GM19455 (cell line): ENCODE measurements around the gene ITGA8.
"Not testable (repeated sequence)": the region's sequence is repeated elsewhere in the genome, so short reads cannot be mapped to it uniquely, and the experiment has no call there.

Source experiments
- ATAC-seq: cut with Tn5 transposase; IDR thresholded peaks from one replicate; pipeline ENCODE4 v1.9.1; 2021; ENCODE audit not compliant: unreplicated experiment

Gene ITGA8

DNA sequence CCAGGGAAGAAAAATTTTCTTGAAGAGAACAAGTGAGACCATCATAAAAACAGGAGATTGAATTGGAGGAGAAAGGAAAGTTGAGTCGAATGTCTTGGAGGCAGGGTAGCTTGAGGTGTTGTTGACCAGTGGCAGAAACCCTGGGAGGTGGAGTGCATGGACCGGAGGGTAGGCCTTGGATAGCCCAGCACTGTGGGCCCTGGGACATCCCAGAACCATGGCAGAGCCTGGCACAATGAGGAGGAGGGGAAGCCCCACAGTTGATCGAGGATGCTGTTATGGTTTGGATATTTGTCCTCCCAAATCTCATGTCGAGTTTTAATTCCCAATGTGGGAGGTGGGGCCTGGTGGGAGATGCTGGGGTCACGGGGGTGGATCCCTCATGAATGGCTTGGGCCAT, 157.1 kb downstream of the ITGA8 start:
- ATAC-seq, result no peak

DNA sequence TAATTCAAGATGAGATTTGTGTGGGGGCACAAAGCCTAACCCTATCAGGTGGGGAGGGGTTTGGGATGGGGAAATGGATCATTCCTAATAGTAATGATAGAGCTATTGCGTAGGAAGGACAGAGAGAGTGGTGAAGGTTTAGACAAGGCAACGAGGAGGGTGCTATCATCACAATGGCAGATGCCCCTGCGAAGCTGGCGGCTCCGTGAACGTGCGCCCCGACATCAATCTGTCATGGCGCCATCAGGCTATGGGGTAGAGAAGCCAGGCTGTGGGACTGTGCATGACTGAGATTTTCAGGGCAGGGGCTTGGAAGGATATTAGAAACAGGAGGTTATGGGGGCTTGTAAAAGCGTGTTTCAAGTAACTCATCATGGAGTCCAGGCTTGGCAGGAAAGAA, 157.6 kb downstream of the ITGA8 start:
- no peak for ATAC-seq

DNA sequence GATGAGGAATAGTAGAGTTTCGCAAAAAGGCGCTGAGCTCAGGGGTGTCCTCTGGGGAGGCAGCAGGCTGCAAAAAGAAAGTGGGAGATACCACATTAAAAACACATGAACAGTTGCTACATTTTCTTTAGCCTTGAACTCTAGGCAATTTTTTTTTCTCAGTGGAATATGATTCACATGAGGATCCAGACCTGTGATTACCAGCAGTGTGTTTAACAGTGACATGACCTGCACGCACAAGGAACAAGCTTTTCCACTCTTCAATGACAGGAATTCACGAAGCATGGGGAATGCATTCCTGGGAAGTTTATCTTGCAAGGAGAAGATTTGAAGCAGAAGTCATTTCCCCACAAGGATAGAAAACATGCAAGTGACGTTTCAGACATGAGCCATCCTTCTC, 161.6 kb downstream of the ITGA8 start:
- ATAC-seq, result no peak

DNA sequence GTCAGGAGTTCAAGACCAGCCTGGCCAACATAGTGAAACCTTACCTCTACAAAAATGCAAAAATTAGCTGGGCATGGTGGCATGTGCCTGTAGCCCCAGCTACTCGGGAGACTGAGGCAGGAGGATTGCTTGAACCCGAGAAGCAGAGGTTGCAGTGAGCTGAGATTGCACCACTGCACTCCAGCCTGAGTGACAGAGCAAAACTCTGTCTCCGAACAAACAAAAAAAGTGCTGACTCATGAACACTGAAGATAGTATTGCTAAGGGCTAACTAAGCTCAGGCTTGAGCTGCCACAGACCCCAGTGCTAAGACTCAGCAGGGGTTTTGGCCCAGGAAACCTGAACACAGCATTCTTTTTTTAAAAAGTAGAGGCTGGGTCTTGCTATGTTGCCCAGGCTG, 162.6 kb downstream of the ITGA8 start:
- ATAC-seq, result not testable (repeated sequence)

DNA sequence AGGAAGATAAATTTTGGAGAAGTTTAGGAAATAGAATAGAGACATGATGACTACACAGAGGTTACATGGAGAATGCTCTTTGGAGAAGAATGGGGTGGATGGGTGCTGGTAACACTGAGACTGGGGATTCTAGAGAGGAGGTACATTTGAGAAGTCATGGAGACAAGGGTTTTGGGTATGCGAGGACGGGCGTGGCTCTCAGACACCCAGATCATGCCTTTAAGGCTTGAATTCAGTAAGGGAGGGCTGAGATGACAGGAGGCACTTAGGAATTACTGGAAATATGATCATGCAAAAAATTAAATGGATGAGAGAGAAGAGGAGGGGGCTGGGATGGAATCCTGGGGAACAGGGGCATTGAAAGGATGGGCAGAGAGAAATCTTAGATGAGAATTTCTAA, 168.8 kb downstream of the ITGA8 start:
- no peak for ATAC-seq

DNA sequence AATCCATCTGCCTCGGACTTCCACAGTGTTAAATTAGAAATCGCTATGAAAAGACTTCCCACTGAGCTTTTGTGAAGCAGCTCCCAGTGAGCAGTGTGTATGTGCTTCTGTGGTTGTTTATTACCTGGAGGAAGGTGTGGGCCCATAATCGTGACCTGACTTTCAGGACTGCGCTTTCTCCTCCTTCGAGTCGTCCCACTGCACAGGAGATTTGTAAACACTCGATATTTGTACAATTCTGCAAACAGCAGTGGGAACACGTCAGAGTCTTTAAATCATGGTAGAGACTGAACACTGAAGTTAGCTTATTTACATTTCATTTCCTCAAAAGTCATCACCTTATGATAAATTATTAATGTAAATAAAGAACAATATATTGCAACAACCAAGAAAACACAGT, 171.4 kb downstream of the ITGA8 start:
- no peak for ATAC-seq

DNA sequence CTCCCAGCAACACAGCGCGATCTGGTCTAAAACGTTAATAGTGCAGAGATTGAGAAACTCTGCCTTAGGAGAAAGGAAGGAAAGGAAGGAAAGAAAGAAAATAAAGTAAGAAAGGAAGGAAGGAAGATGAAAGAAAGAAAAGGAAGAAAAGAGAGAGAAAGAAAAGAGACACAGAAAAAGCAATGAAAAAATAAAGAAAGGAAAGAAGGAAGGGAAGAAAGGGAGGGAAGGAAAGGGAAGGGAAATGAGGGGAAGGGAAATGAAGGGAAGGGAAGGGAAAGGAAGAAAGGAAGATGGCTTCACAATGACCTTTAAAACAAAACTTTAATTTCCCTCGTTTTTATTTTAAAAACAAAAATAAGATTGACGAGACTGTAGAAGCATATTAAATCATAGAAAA, 173.1 kb downstream of the ITGA8 start:
- no peak for ATAC-seq

DNA sequence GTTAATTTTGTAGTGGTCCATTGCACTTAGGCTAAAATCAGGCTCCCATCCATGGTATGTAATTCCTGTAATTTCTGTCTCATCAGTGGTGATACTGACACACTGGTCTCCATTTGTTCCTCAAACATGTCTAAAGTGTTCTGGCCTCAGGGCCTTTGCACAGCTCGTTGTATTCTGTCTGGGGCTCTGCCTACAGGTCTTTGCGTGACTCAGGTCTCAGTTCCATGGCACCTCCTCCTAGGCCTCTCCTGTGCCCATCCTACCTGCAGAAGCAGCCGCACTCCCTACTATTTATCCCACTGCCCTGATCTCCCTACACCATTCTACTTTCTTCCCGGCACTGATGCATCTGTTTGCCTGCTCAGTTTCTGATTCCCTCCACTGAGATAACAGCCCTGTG, 173.8 kb downstream of the ITGA8 start:
- no peak for ATAC-seq

DNA sequence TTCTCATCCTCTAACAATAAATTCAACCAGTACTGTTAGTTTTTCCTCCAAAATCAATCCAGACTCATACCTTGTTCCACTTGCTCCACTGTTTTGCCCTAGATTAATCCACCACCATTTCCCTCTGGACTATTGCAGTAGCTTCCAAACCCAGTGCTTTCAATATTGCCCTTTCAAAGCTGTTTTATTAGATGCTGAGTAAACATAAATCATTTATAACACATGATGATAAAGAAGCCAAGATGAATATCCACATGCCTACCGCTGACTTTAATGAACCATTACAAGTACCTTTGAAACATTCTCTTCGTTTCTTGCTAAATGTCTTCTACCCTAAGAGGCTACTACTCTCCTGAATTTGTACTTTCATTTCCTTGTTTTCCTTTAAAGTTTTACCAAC, 174.5 kb downstream of the ITGA8 start:
- no peak for ATAC-seq

DNA sequence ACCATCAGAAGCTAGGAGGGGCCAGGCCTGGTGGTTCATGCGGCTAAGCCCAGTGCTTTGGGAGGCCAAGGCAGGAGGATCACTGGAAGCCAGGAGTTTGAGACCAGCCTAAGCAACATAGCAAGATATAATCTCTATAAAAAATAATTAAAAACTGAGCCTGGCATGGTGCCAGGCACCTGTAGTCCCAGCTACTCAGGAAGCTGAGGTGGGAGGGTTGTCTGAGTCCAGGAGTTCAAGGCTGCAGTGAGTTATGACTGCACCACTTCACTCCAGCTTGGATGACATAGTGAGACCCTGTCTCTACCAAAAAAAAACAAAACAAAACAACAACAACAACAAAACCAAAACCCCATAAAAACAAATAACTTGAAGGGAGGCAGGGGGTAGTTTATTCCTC, 175.7 kb downstream of the ITGA8 start:
- ATAC-seq, result no peak

DNA sequence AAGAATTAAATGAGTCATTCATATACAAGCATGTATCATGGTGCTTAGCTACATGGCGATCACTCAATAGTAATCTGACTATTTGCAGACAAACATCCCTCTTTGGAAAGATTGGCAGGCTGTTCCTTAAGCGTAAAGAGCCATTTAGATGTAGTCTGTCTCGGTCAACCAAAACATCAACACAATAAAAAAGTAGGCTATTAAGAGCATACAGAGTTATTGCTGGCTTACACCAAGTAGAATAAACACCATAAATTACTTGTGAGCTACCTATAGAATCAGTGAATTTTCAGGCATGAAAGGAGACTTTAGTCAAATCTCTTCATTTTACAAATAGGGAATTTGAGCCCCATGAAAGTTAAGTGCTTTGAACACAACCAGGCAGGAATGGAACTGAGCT, 176.9 kb downstream of the ITGA8 start:
- no peak for ATAC-seq

DNA sequence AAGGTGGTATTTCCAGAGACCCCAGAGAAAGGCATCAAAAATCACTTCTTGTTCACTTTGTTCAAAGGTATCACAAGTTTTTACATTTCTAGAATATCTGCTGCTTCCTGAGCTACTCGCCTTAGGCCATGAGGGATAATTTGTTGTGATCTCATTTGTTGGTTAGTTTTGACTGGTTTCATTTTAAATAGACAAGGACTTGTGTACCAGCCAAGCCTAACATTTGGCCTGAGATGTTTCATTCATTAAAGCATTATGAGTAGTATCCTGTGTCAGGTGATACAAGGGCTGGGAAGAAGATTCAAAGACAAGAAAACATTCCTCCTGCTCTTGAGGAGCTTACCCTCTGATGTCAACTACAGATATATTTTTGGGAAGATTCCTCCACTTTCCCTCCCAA, 178.3 kb downstream of the ITGA8 start:
- ATAC-seq, result no peak

DNA sequence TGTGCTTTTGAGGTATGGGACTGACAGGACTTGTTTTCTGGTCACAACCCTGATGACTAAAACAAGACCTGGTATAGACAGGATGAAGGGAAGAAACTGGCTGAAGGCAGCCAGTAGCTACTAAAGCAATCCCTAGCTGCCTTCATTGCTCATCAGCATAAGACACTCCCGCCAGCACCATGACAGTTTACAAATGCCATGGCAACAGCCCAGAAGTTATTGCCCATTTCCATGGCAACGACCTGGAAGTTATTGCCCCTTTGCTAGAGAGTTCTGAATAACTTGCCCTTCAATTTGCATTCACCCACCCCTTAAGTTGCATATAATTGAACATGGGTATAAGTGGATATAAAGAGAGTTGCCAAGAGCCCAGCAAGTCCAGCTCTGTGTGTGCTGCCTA, 179.0 kb downstream of the ITGA8 start:
- no peak for ATAC-seq

DNA sequence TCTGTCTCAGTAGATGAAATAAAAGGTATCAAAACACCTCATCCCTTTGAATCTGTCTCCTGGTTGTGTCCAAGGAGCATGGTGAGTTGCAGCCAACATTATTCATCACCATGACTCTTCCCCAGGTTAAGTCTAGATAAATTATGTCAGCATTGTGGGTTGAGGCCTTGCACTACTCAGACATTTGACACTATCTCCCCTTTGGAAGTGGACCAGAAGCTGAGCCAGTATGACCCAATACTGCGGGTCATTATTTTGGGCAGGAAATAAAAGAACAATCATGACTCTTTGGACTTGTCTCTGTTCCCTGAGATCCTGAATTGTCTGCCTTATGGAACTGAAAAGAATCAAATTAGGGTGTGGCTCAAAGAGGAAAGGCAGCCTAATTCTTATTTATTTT, 180.5 kb downstream of the ITGA8 start:
- no peak for ATAC-seq

DNA sequence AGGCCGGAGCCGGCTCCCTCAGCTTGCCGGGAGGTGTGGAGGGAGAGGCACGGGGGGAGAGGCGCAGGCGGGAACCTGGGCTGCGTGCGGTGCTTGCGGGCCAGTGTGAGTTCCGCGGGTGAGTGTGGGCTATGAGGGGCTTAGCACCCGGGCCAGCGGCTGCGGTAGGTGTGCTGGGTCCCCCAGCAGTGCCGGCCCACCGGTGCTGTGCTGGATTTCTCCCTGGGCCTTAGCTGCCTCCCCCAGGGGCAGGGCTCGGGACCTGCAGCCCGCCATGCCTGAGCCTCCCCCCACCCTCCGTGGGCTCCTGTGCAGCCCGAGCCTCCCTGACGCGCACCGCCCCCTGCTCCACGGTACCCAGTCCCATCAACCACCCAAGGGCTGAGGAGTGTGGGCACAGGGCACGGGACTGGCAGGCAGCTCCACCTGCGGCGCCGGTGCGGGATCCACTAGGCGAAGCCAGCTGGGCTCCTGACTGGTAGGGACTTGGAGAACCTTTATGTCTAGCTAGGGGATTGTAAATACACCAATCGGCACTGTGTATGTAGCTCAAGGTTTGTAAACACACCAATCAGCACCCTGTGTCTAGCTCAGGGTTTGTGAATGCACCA, 184.7 kb downstream of the ITGA8 start:
- ATAC-seq, result not testable (repeated sequence)

DNA sequence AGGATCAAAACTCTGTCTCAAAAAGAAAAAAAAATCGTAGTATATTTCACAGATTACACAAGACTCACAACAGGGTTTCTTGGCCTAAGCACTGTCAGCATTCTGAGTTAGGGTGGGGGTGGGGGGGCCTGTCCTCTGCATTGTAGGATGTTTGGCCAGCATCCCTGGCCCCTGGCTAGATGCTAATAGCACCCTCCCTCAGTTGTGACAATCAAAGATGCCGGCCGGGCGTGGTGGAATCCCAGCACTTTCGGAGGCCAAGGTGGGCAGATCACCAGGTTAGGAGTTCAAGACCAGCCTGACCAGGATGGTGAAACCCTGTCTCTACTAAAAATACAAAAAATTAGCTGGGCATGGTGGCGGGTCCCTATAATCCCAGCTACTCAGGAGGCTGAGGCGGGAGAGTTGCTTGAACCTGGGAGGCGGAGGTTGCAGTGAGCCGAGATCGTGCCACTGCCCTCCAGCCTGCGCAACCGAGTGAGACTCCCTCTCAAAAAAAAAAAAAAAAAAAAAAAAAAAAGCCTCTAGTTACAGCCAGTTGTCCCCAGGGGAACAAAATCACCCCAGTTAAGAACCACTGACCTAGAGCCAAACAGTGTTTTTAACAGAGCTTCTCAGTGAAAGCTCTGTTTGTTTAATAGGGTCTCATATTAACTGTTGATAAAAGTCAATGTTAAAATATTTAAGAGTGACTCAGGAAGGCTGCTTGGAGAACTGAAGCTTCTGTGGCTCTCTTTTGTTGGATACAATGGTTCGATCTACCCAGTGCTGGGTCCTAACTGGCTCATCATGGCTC, 187.6 kb downstream of the ITGA8 start:
- ATAC-seq, result no peak

DNA sequence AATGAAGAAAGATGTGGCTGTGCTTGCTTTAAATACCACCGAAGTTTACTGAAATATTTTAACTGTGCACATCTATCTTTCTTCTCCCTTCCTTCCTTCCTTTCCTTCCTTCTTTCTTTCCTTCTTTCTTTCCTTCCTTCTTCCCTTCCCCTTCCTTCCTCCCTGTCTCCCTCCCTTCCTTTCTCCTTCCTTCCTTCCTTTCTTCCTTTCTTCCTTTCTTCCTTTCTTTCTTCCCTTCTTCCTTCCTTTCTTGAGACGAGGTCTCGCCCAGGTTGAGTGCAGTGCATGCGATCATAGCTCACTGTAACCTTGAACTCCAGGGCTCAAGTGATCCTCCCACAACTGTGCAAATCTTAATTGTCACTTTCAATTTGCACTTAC, 190.9 kb downstream of the ITGA8 start:
- no peak for ATAC-seq

DNA sequence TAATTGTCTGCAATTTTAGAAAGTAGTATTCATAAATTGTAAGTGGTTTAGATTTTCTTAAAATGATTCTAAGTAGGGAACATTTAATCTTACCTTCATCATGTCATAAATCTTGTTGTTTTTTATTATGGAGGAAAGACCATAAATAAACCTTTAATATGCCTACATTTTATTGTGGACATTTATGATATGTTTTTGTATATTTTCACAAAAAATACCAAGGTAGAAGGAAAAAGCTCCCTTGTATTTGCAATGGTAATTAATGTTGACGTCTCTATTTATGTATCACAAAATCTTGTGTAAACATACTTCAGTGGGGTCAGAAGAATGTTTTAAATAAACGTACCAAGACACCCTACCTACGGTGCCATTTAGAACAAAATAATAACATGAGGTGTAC, 193.0 kb downstream of the ITGA8 start:
- ATAC-seq, result no peak

DNA sequence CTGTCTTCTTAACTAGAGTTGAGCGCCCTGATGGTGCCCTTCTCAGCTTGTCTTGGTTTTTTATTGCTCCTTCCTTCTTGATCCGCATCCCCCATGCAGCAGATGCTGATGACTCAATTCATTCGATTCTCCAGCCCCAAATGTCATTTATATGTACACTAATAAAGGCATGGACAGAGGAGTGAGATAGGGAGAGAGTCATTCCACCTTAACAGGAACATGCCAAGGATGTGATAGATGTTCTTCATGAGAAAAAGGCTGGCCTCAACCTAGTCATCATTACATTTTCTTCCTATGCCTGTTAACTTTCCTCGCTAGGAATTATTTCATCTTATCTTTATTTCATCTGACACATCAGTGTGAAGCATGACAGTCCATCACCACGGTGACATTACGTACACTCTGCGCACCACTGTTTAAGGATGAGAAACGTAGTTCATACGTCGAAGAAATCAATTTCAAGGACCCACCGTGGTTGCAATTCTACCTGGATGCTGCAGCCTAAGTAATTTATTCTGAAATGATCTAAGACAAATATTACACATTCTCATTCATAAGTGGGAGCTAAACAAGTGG, 198.3 kb downstream of the ITGA8 start:
- ATAC-seq, result no peak

DNA sequence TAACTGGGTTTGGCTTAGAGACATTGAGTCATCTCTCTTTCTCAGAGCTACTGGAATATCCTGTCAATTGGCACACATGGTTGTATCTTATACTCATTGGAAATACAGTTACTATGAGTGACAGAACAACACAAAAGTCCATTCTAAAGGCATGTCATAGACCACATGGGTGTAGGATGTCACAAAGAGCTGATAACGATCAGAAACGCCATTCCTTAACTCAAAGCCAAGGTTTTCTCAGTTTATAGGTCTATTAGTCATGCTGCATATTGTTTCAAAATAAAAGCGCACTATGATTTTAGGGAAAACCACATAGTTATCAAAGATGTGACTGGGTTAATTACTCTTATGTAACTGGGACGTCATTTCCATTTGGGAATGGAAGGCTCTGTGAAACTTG, 201.5 kb downstream of the ITGA8 start:
- no peak for ATAC-seq

DNA sequence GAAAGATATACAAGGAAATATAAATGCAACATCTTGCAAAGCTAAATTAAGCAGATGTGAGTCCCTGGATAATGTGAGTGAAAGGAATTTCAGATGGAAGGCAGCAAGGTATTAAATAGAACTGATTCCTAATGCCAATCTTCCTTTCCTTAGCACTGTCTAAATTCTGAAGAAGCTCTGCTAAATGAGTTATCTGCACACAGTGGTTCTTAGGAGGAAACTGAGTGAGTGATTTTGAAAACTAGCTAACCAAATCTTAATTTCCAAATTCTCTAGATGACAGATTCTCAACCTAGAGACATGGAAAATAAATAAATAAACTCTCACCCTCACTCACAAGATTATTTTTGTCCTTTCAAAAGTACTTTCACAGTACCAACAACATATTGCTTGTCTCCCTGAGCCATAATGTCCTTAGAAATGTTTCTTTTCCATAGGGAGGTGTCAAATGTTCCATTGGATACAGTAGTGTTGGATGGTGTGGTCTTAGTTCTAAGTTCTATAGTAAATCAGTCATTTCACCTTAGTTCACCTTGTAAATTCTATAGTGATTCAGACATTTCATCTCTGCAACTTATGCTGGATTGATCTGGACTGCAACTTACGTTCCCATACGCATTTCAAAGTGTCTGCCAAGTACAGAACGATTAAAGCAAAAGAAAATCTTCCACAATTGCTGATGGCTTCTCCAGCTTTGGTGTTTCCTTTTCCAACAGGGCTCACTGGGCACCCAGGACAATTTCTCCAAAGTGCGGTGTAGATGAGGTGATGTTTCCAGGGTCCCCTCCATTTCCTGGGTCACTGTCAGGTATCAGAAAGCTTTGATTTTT, 203.3 kb downstream of the ITGA8 start:
- no peak for ATAC-seq

DNA sequence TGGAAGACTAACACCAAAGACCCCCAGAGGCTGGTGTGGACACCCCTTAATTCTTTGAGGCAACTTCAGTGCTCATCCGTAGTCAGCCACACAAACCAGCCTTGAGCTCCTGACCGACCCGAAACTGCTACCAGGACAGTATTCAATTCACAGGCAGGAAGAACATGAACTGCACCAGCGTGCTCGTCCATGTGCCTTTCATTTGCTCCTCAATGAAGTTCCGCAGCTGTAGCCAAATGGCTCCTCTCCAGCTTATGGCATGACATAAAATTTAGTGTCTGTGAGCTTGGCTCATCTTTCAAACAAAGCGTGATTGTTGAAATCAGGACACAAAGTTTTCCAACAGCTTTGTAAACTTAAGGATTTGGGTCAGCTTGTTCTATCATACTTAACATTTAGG, 204.5 kb downstream of the ITGA8 start:
- no peak for ATAC-seq
